A549 (cell line): ENCODE results near the gene APOBEC3H.

Experiments used
- EP300 ChIP-seq, 2 experiments: fragments of >200 bp; sonication (Bioruptor Twin); formaldehyde crosslinking; IDR thresholded peaks; 2 replicates in 1 of 2; 3 replicates in 1 of 2; pipeline ENCODE4 v1.6.1; 2016 to 2017
- FOSL2 ChIP-seq, 2 experiments: fragments of 450-650 bp in 1 of 2; fragments of >200 bp in 1 of 2; sonication (Bioruptor Twin) in 1 of 2; formaldehyde crosslinking; IDR thresholded peaks; 2 replicates each; pipeline versions ENCODE4 v1.5.0 to v1.6.1; 2016 to 2020; ENCODE audit warnings: mild to moderate bottlenecking in 1 of 2, moderate library complexity in 1 of 2
- HDAC2 ChIP-seq: fragments of 200-600 bp; sonication (generic); IDR thresholded peaks from 2 replicates; pipeline ENCODE4 v1.6.1; 2016
- SMC3 ChIP-seq: fragments of >200 bp; sonication (Bioruptor Twin); formaldehyde crosslinking; IDR thresholded peaks from 3 replicates; pipeline ENCODE4 v1.6.1; 2018; ENCODE audit warnings: inconsistent platforms
- ZFP36 ChIP-seq: fragments of 450-650 bp; IDR thresholded peaks from 2 replicates; pipeline ENCODE4 v1.6.1; 2014; ENCODE audit warnings: borderline replicate concordance; ENCODE audit not compliant: partially characterized antibody
- TF ChIP-seq, protein P1 (sequence below): fragments of >200 bp; sonication (Bioruptor Twin); formaldehyde crosslinking; IDR thresholded peaks from 3 replicates; pipeline ENCODE4 v1.5.1; 2016
- TF ChIP-seq, protein P2 (sequence below): fragments of 450-650 bp; IDR thresholded peaks from 2 replicates; pipeline ENCODE4 v1.6.1; 2014; ENCODE audit warnings: antibody characterized with exemption

GRCh38 chr22:39133871-39134270, 36.8 kb downstream of the APOBEC3H start:
- TF ChIP-seq, protein P1, sequence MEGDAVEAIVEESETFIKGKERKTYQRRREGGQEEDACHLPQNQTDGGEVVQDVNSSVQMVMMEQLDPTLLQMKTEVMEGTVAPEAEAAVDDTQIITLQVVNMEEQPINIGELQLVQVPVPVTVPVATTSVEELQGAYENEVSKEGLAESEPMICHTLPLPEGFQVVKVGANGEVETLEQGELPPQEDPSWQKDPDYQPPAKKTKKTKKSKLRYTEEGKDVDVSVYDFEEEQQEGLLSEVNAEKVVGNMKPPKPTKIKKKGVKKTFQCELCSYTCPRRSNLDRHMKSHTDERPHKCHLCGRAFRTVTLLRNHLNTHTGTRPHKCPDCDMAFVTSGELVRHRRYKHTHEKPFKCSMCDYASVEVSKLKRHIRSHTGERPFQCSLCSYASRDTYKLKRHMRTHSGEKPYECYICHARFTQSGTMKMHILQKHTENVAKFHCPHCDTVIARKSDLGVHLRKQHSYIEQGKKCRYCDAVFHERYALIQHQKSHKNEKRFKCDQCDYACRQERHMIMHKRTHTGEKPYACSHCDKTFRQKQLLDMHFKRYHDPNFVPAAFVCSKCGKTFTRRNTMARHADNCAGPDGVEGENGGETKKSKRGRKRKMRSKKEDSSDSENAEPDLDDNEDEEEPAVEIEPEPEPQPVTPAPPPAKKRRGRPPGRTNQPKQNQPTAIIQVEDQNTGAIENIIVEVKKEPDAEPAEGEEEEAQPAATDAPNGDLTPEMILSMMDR: no peak
- TF ChIP-seq EP300 (IDR thresholded peaks at IDR 0.05) (no peak), HDAC2 (no peak), FOSL2 (IDR thresholded peaks at IDR 0.05) (no peak), FOSL2 (CRISPR knock-in tag; IDR thresholded peaks at IDR 0.05) (no peak), SMC3 (no peak), ZFP36 (no peak)
- TF ChIP-seq, protein P2, sequence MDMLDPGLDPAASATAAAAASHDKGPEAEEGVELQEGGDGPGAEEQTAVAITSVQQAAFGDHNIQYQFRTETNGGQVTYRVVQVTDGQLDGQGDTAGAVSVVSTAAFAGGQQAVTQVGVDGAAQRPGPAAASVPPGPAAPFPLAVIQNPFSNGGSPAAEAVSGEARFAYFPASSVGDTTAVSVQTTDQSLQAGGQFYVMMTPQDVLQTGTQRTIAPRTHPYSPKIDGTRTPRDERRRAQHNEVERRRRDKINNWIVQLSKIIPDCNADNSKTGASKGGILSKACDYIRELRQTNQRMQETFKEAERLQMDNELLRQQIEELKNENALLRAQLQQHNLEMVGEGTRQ: no peak
